ENCODE data around the gene GPR42.
"Not testable (repeated sequence)": the region's sequence is repeated elsewhere in the genome, so short reads cannot be mapped to it uniquely, and the experiment has no call there.

GPR42 gene

GRCh38 chr19:35347171-35347929 is 23.5 kb upstream of the GPR42 start, which contains the start of gene FFAR1:
Gene FFAR1 (plus strand): TSS chr19:35347902. CDS start chr19:35351552, 3,650 bp downstream.
- DNase-seq, result peak; percentile 33

- DNase-seq, result no peak
Observed at GRCh38 chr19:35347930-35348298, 23.0 kb upstream of the GPR42 start.

- no peak for DNase-seq
Observed at GRCh38 chr19:35348911-35349611, 21.8 kb upstream of the GPR42 start.

GRCh38 chr19:35349614-35350521 is 21.0 kb upstream of the GPR42 start:
- DNase-seq, result no peak

GRCh38 chr19:35350591-35350990 is 20.3 kb upstream of the GPR42 start:
- no peak for DNase-seq

GRCh38 chr19:35351411-35352176 is 19.3 kb upstream of the GPR42 start:
- DNase-seq, result no peak

- DNase-seq, result no peak
Observed at GRCh38 chr19:35352177-35352447, 18.8 kb upstream of the GPR42 start.

GRCh38 chr19:35352448-35353304 is 18.2 kb upstream of the GPR42 start:
- DNase-seq, result peak; percentile 57

GRCh38 chr19:35353635-35354034 is 17.2 kb upstream of the GPR42 start:
- DNase-seq, result no peak

- DNase-seq, result no peak
Observed at GRCh38 chr19:35354898-35355297, 16.0 kb upstream of the GPR42 start.

GRCh38 chr19:35355791-35356460 is 14.9 kb upstream of the GPR42 start:
- DNase-seq, result no peak

GRCh38 chr19:35357867-35358573 is 12.8 kb upstream of the GPR42 start, which contains the start of gene FFAR3:
Gene FFAR3 (plus strand): TSS chr19:35358460. CDS start chr19:35358891, 431 bp downstream.
- DNase-seq, result no peak

GRCh38 chr19:35358834-35359233 is 12.0 kb upstream of the GPR42 start:
- not testable (repeated sequence) for DNase-seq

- not testable (repeated sequence) for DNase-seq
Observed at GRCh38 chr19:35359395-35359794, 11.5 kb upstream of the GPR42 start.

- DNase-seq, result not testable (repeated sequence)
Observed at GRCh38 chr19:35360081-35360480, 10.8 kb upstream of the GPR42 start.

- DNase-seq, result no peak
Observed at GRCh38 chr19:35360880-35361420, 9.9 kb upstream of the GPR42 start.

- no peak for DNase-seq
Observed at GRCh38 chr19:35362261-35363000, 8.4 kb upstream of the GPR42 start.

GRCh38 chr19:35363001-35363590 is 7.8 kb upstream of the GPR42 start:
- DNase-seq, result no peak
